Left forelimb (tissue), 1 donor: ENCODE measurements around the gene USP22.

Experiments
- DNase-seq: peaks from one replicate; pipeline ENCODE4 v3.0.0-alpha.2; 2018; ENCODE audit warnings: low spot score

The USP22 gene

DNA sequence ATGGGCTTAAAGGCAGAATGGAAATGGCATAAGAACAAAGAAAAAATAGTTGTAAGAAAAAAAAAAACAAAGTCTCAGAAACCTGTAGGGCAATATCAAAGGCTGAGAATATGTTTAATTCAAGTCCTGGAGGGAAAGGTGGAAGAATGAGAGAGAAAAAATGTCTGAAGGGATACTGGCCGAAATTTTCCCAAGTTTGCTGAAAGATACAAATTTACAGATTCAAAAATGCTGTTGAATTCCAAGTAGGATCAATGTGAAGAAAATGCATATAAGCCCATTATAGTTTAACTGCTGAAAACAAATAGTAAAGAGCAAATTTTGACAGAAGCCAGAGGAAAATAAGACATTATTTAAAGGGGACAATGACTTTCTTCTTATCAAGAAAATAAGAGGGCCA is 6.6 kb upstream of the USP22 start:
- DNase-seq = no peak

DNA sequence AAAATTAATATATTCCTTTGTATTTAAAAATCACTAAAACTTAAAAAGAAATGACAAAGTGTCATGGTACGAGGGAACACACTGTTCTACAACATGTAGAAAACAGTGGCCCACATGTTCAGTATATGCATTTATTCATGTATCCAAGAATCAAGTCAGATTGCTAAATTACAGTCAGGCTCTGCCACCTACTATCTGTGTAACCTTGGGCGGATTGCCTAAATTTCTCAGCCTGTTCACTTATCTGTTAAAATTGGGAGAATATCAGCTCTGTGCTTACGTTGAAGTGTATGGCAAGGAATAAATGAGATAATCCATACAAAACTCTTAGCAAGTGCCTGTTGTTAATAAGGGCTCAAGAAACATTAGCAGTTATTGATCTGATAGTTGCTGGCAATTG is 3.4 kb upstream of the USP22 start:
- DNase-seq = no peak

DNA sequence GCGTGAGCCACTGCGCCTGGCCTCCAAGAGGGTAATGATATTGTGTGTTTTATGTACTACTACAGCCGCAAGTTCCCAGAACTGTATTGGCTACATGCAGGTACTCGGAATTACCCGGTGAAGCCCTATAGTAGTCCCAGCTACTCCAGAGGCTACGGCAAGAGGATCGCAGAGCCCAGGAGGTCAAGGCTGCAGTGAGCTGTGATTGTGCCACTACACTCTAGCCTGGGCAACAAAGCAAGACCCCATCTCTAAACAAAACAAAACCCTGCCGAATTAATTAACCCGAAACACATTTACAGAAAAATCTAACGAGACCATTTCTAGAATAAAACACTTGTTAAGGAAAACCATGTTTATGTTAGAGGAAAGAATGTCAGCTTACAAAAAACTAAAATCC is 2.2 kb upstream of the USP22 start:
- DNase-seq = no peak

DNA sequence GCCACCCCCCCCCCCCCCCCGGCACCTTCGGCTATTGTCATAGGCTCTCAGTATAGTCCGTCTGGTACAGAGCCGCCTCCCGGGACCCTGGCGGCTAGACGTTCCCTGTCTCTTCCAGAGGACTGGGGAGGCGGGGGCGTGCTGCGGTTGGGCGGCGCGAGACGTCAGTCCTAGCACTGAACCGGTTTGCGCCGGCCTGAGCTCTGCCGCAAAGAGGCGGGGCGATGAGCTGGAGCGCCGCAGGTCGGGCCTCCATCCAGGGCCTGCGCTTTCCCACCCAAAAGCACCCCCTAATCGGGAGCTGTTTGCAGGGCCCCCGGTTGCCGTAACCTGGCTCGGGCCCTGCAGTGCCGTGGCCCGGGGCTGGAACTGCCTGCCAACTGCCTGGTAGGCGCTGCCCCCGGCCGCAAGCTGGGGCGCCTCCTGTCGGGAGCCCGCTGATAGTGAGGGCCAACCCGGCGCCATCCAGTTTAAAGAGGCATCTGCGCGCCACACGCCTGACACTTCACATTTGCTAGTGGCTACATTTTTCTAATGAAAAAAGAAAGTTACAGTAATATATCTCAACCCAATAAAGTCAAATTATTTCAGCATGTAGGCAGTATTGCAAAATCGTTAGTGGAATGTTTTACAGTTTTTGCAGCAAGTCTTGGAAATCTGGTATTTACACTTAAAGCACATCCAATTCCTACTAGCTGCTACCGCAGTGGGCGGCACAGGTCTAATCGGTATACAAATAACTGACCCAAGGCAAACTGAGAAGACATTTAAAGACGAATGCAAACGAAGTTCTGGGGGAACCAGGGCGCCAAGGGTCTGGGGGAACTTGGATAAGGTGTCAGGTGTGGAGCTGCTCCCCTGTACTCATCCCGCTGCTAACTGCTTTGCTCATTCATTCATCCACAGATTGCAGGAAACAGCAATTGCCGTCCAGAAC is 753 bp upstream of the USP22 start:
- DNase-seq = no peak

DNA sequence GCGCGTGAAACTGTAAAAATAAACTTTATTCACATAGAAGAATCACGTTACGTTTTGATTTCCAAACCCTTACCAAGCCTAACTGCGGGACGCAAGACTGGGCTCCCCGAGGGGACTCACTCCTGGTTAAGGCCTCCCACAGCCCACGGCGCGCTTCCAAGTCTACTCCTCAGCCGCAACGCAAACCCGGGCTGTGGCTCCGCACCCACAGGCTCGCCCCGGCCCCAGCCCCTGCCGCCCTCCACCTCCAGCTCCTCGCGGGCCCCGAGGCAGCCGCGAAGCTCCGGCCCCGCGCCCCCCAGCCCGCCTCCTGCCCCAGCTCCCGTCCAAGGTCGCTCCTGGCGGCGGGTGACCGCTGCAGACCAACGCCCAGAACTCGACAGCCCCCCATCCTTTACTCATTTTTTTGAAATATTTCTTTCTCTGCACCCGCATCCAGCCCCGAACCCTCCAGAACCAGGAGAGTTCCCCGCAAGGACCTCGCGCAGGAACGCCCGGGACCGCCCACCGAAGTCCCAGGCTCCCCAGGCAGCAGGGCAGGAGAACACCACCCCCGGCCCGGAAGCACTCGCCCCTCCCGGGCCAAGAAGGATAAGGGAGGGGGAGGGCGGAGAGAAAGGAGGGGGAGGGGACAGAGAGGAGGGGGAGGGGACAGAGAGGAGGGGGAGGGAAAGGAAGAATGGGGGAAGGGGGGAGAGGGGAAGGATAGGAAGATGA is 912 bp downstream of the USP22 start:
- peak; percentile 91 for DNase-seq

DNA sequence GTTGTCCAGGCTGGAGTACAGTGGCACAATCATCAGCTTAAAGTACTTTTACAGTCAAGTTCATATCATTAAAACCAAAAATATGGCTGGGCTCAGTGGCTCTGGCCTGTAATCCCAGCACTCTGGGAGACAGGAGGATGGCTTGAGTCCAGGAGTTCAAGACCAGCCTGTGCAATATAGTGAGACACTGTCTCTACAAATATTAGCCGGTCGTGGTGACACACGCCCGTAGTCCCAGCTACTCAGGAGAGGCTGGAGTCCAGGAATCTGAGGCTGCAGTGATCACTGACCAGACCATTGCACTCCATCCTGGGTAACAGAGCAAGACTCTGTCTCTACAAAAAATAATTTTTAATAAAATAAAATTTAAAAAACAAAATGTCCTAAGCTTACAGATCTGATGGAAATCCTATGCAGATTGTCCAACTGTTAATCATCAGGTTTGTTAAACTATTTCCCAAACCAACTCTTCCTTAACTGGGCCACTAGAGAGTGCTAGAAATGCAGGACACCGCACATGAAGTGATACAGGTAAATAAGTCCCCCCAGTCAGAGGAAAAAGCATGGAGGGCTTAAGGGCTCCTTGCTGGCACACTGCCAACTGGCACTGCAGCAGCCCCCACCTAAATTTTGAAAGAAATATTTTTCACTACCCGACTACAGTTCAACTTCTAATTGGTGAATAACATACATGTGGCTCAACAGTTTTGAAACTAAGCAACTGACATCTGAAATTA is 2.8 kb downstream of the USP22 start:
- DNase-seq = no peak

DNA sequence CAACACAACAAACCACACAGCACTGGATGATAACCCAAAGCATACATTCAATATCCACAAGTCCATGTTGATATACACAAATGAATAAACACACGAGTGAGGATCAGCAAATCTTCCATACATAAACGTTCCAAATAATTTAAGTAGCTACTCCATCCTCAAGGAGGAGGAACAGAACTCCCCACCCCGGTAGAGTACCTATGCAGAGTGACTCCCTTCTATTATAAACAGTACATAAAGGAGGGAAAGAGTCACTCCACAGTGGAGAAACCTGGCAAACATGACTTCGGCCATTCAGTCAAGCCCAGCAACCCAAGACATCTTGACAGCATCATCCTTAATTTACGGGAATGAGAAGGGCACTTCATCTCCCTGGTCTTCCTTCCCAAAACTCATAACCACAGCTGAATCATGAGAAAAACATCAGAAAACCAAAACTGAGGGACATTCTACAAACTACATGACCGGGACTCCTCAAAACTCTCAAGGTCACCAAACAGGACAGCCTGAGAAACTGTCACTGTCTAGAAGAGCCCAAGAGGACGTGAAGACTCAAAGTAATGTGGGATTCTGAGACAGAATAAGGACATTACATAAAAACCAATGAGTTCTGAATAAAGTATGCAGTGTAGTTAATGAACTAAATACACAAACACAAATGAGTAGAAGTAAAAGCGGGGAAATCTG is 5.6 kb downstream of the USP22 start:
- DNase-seq = no peak

DNA sequence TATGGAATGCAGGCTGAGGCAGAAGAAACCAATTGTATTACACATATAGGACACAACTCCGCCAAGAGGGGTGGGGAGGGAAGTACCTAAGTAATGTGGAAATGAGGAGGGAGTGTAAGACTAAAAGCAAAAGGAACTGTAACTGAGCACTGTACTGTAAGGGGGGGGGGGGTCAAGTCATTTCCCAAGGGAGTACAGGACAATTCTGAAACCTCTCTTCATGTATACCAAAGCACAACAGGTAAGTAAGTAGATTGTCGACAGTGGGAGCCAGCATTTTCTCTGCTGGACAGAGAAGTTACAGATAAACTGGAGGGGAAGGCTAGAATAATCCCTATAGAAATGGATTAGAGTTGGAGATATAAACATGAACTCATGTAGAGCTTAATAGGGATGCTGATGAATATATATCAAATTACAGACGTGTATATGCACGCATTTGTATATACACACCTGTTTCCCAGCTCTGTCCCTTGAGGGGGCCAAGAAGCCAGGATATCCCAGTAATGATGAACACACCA is 6.4 kb downstream of the USP22 start:
- DNase-seq = no peak

DNA sequence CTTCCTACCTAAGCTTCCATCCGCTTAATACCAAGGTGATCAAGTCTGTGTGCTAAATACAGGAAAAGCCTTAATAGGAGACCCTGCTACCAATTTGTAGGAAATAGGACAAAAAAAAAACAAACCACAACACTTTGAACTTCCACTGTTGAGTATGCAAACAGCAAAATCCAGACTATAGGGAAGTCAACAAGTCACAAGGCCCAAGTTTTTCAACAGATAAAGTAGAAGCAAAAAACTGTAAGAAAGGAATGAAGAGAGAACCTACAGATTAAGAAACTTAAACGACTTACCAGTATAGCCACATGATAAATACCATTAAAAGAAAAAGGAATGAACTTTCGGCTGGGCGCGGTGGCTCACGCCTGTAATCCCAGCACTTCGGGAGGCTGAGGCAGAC is 7.4 kb downstream of the USP22 start:
- DNase-seq = no peak

DNA sequence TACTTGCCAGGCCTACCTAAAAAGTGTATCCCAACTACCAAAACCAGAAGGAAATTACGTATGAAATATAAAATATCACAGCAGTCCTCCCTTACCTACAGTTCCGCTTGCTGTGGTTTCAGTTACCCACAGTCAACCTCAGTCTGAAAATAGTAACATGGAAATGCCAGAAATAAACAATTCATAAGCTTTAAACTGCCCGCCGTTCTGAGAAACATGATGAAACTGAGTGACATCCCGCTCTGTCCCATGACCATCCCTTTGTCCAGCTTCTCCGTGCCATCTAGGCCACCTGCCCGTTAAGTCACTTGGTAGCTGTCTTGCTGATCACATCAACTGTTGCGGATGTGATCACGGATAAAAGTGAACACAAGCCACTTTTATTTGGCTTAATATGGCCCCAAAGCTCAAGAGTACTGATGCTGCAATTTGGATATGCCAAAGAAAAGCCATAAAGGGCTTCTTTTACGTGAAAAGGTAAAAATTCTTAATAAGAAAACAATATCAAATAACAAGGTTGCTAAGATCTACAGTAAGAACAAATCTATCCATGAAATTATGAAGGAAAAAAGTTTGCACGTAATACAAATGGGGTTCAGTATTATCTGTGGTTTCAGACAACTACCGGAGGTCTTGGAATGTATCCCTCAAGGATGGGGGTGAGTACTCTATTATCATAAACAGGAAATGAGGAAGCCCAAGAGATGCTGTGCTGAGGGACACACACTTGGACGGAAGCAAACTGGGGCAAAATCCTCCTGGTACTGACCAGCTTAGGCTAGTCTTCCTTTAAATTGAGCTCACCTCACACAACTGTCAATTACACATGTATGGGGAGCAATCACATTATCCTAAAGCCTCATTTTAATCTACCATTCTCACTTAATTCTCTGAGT is 8.2 kb downstream of the USP22 start:
- DNase-seq = no peak

DNA sequence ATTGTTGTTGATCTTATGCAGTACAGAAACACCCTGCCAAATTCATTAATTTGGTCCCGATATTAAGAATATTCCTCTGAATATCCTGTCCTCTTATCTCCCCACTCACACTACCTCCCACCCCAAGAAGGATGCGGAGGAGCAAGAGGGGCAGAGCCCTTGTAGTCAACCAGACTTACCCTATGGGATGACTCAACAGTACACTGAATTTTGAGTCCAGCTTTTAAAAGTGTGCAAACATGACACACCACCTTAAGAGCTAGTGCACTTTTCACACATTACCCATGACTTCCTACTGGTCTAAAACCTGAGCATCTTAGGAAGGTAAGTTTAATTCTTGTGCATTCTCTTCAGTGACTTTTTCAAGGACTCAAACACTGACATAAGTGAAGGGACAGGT is 9.5 kb downstream of the USP22 start:
- DNase-seq = no peak

DNA sequence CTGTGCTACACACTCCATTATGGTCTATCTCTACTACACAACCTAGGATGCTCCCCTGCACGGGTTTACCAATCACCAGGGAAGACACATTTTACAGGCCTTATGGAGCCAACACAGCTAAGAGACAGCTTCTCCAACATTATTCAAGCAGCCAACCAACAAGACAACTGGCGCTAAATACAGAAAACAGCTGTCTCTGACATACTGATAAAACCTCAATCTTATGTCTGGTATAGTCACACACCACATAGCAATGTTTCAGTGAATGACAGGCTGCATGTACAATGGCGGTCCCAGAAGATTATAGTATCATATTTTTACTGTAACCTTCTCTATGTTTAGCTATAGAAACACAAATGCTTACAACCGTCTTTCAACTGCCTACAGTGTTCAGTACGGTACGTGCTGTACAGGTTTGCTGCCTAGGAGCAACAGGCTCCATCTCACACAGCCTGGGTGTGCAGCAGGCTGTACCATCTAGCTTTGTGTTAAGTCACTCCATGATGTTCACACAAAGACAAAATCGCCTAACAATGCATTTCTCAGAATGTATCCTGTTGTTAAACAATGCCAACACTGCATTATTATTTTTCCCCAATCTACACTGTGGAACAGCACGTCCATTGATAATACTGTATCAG is 10.9 kb downstream of the USP22 start:
- DNase-seq = no peak

DNA sequence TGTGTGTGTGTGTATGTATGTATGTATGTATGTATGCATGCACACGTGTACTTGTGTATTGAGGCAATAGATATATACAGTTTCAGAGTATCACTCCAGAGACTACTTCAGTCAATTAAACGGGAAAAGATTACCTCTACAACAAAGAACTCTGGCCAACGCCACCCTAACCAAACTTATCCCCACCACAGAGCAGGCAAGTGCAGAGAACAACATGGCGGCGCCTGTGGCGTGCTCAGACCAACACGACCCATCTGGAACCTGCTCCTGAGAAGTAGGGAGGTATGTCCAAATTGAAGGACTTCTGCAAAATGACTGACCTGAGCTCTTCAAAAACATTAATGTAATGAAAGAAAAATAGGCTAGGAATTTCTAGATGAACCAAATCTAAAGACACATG is 12.4 kb downstream of the USP22 start:
- DNase-seq = no peak

DNA sequence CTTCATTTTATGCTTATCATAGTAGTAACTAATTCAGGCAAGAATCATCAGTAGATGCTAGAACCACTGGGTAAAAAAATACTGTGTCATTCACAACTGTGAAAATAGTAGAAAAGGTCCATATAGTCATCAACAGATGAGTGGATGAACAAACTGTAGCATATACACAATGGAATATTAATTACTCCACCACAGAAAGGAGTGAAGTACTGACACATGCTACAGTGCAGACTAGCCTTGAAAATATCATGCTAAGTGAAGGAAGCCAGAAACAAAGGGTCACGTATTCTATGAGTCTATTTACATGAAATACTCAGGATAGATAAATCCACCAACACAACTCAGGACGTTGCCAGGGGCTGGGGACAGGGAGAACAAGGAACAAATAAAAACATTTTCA is 13.3 kb downstream of the USP22 start:
- no peak for DNase-seq

DNA sequence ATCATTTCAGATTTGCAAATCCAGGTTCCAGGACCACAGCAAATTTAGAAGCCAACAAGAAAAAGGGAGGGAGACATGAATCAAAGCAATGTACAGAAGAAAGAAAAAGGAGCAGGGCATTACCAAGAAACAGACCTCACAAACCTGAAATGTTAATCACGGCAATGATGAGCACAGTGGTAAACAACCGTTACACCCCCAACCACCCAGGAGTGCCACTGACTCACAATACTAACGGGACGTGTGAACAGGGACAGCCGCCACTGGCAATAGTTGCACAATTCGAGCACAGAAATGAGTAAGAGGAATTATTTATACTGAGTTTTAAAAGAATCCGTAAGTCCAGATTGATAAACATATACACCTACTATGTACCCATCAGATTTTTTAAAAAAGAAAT is 13.8 kb downstream of the USP22 start:
- DNase-seq = no peak

DNA sequence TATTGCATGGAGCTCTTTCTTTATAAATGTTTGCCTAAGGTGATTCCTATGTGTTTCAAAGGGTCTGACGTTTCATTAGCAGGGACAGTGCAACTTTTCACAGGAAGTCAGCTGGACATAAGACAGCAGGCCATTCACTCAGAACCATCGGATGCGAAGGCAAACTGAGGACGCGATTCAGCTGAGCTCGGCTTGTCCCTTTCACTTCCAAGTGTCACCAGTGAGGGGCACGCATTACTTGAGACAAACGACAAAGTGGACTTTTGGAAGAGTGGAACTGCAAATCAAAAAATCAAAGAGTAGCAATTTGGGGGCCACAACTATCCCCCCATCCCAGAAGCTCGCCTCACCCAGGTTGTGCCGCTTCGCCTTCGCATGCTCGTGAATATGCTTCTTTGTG is 14.6 kb downstream of the USP22 start:
- no peak for DNase-seq

DNA sequence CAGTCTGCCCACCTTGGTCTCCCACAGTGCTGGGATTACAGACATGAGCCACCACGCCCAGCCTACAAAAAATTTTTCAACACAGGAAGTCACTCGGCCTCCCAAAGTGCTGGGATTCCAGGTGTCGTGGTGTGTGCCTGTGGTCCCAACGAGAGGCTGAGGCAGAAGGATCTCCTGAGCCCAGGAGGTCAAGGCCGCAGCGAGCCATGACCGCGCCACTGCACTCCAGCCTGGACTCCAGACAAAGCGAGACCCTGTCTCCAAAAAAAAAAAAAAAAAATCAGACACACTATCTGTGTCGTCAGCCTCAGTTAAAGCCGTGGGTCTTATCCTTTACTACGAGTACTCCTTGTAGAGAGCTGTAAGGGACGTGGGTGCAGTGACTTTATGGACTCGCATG is 15.8 kb downstream of the USP22 start:
- DNase-seq = no peak

DNA sequence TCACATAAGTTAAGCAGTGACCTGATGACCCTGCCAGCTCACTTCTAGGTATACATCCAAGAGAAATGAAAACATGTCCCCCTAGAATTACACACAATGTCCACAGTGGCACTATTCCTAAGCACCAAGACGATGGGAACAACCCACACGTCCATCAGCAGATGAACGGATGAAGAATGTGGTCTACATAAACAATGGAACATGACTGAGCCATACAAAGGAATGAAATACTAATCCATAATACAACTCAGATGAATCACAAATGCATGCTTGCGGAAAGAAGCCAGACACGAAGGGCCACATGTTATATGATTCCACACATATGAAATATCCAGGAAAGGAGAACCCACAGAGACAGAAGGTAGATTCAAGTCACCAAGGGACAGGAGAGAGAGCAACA is 17.4 kb downstream of the USP22 start:
- peak; percentile 25 for DNase-seq

DNA sequence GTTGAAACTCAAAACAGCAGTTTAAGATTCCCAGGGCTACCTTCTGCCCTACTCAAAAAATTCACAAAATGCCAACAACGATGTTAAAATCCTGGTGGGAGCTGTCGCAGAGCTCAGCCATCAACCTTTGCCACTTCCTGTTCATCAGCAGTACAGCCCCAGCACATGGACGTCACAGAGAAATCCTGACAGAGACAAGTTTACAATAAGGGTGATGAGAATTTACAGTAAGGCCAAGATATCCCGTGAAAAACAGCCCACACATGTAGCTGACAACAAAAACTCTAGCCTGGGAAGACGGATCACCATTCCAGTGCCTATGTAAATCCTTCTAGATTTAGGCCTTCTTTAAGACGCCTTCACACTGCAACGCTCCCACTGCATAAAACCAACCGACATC is 18.8 kb downstream of the USP22 start:
- DNase-seq = no peak

DNA sequence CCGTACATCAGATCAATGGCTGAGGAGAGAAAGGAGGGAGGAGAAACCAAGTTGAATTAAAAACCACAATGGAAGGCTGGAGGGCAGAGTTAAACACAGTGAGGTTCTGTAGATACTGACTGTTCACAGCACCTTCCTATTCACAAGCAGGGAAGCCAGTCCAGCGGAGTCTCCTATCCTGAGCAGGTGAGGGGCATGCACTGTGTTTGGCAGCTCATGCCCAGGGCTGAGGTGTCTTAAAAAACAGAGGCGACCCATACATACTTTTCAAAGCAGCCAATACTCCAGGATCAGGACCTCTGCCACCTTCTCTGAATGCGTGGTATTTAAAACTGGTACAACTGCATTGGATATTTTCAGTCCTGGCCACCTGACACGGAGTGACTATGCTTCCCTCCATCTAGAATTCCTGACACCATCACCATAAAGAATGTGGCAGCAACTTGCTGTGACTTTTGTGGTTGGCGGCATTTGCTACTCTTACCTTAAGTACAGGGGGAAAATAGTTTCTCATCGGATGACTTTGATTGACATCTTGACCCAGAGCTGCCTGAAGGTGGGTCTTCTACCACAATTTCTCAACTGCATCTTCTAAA is 21.5 kb downstream of the USP22 start:
- DNase-seq = no peak
